Measurements from ENCODE around the gene ZNF277.
A peak's percentile ranks its signal among the peaks of the same experiment; 100 is the strongest.

The ZNF277 gene, protein sequence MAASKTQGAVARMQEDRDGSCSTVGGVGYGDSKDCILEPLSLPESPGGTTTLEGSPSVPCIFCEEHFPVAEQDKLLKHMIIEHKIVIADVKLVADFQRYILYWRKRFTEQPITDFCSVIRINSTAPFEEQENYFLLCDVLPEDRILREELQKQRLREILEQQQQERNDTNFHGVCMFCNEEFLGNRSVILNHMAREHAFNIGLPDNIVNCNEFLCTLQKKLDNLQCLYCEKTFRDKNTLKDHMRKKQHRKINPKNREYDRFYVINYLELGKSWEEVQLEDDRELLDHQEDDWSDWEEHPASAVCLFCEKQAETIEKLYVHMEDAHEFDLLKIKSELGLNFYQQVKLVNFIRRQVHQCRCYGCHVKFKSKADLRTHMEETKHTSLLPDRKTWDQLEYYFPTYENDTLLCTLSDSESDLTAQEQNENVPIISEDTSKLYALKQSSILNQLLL

DNA sequence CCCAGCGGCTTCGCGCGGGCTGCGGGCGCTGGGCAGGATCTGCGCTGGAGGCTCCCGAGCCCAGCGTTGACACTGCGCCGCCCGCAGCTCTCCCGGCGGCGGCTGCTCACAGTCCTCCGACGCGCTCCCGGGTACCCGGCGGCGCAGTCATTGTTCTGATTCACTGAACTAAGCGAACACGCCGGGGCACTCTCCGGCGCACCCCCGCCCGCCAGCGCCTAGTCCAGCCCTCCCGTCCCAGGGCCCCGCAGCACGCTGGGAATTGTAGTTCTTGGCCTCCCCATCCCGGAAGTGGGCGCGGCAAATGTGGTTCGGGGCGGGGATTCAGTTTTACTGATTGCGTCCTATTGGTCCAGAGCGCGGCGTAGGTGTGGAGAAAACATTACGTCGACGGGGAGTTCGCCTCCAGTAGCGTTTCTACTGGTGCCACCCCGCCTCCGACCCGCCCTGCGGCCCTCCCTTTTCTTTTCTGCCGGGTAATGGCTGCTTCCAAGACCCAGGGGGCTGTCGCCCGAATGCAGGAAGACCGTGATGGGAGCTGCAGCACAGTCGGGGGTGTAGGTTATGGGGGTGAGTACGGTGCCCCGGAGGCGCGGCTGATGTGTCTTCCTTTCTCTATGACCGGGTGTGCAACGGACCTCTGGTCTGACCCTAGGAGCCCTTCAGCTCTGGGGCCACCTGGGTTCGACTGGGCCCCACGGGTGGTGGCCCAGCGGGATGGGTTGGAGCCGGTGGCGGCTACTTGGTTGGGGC lies at the start of gene ZNF277, which contains the start of gene DOCK4:
ZNF277 (plus strand) TSS at position 458 of the 753 bp plus-strand sequence; CDS start at position 480, 22 bp downstream.
DOCK4 (minus strand) TSS at position 162 of the 753 bp plus-strand sequence. CDS start 261 bp downstream, outside the sequence.
- DNase-seq: peak; percentile 100

DNA sequence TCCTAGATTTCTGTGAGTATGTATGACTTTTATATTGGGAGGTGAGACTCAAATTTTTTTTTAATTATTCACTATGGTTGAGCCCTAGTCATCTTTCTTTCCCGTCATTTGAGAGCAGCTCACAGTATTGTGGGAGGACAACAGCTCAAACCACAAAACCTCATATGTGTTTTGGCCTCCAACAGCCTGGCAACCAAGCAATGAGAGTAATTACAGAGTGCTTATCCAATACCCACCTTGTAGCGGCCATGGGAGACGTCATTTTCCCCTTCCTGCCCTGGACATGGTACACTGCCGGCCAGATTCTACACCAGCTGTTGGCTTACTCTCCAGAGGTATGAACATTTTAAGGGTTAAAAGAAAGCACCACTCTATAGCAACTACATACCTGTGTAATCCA lies 49.4 kb upstream of the ZNF277 start:
- no peak for DNase-seq

DNA sequence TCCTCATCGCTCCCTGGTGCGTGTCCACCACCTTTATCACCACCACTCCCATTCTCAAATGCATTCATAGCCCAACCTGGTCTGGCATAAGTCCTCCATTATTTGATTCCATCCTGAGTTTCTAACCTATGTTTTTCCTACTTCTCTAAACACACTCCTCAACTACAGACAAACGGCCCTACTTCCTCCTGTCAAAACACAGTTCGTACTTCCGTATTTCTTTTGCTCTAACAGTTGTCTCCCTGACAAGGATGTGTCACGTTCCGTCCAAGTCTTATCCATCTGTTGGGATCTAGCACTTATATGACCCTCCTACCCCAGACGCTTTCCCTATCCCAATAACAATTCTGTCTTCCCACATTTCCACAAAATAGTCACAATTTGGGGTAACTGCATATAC lies 47.1 kb upstream of the ZNF277 start:
- no peak for DNase-seq

DNA sequence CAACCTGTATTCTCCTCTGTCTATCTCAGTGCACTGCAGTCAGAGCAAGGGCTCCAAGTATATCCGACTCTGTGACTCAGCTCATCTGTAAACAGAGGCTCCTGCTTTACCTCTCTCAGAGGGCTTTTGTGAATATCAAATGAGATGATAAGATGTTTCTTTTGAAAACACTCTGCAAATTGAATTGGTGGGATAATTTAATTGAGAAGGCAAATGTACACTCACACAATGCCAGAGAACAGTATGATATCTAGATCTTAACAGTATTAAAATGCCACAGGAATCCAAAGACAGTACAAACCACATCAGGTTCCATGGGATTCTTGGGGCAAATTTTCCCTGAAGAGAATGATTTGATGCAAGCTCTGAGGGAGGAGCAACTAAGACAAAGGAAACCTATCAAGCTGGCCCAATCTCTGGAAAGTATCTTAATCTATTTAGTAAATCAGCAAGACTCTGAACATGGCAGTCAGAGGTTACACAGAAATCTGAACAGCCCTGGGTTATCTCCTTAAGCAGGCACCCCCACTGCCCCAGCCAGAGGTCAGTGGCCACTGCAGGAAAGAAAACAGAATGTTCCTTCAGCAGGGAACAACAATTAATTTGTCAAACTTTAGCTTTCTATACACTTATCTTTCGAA lies 46.2 kb upstream of the ZNF277 start:
- DNase-seq: no peak

GRCh38 chr7:112160771-112161150 lies 45.7 kb upstream of the ZNF277 start:
- DNase-seq: no peak

DNA sequence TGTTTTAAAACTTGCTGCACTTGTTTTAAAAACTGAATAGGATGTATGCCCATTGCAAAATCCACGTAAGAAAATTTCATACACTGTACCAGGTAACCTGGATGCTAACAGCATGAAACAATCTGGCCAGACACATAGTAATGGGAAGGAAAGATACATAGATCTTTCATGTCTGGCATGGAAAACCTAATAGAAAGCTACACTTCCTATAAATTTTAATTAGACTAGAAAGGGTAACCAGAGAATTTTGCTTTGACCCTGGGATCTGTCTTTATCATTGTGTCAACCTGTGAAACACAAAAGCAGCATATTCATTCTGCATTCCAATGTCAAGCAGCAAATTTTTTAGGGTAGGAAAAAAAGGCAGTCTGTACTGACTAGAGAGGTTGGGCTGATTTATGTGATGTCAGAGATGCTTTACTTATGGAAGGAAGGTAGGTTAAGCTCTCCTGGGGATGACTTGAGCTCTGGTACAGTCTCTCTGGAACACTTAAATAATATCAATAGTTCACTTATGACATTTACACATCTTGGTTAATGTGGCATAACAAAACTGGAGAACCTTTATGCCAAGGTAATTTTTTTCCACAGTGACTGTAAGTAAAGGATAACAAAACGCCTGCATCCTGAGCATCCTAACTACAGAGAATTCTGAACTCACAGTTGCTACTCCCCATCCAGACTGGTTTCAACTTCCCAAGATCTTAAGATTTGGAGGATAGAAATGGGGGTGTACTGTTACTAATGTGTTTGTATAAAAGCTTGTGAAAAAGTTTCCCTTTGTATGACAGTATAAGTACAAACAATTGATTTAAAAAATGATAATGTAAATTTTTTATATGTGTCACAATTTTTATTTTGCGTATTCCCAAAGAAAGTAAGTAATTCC lies 45.0 kb upstream of the ZNF277 start:
- DNase-seq: no peak

DNA sequence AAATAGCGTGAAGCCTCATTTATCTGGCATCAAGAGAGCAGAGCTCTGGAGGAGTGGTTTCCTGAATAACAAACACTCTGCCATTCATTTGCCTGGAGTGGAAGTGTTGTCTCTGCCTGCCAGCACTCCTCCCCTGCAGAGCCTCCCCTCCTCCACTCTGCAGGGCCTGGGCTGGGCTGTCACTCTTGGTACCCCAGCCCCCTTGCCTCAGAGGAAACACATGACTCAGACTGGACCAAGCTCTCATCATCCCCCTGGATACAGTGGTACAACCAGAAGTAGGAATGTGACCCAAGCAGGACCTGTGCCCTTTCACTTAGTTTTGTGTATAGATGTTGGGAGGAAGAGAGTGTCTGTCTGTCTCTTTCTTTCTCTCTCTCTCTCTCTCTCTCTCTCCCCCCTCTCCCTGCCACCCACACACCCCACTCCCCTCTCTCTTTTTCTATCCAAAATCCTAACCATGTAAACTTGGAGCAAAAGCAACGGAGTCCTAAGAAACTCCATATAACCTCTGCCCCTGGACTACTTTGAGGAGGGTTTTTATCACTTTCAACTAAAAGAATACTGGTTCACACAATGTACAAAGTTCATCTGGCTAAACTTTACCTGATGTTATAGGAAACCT lies 44.2 kb upstream of the ZNF277 start:
- no peak for DNase-seq

GRCh38 chr7:112162784-112163506 lies 43.5 kb upstream of the ZNF277 start:
- no peak for DNase-seq

DNA sequence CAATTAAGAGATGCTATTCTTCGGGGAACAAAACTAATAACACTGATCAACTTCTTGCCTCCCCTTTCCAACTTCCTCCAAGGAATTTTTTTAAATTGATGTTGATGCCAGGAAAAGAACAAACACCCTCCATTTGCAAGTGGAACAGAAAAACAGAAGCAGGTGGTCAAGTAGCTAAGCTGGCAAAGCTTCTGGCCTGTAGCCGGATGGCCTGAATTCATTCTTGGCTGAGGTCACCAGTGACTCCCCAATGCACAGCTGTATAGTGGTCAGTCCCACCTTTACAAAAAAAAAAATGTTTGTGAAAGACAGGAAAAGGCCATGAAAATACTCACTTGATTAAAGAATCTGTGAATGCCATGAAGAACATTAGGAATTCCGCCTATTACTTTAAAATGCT lies 39.3 kb upstream of the ZNF277 start:
- no peak for DNase-seq

- DNase-seq: no peak
Observed at GRCh38 chr7:112168915-112169314, 37.6 kb upstream of the ZNF277 start.

GRCh38 chr7:112171673-112172072 lies 34.8 kb upstream of the ZNF277 start:
- no peak for DNase-seq

GRCh38 chr7:112172870-112173567 lies 33.5 kb upstream of the ZNF277 start:
- DNase-seq: no peak

GRCh38 chr7:112173568-112173905 lies 33.0 kb upstream of the ZNF277 start:
- DNase-seq: no peak

- no peak for DNase-seq
Observed at GRCh38 chr7:112174192-112174591, 32.3 kb upstream of the ZNF277 start.

- no peak for DNase-seq
Observed at GRCh38 chr7:112176241-112176640, 30.3 kb upstream of the ZNF277 start.

DNA sequence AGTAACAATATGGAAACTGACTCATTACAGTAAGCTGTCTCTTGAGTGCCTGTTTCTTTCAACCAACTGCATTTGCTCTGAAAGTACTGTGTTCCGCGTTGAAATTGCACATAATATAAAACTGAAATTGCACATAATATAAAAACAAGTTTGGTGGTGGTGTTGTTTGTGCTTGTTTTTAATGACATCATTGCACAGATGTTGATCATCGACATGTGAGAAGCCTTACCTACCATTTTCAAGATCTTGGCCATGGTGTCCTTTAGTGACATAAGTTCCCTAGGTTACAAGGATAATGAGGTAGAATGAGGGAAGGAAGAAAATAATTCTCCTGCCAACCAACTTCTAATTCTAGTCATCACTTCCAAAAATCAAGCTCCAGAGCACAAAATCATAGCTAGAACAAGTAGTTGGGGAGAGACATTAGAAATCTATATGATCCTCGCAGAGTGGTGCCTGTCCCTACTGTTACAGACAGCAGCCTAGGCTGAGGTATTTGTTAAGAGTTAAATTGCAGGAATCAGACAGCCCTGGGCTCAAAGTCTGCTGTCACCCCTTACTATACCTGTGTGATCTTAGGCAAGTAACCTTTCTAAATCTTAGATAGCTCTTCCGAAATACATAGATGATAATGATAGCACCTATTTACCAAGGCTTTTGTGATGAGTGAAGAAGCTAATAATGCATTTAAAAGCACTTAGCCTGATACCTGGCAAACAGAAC lies 29.6 kb upstream of the ZNF277 start:
- no peak for DNase-seq

- DNase-seq: no peak
Observed at GRCh38 chr7:112180223-112180622, 26.3 kb upstream of the ZNF277 start.

GRCh38 chr7:112182749-112183148 lies 23.7 kb upstream of the ZNF277 start:
- no peak for DNase-seq

GRCh38 chr7:112183266-112183665 lies 23.2 kb upstream of the ZNF277 start:
- DNase-seq: no peak

- DNase-seq: no peak
Observed at GRCh38 chr7:112184455-112184854, 22.0 kb upstream of the ZNF277 start.
